ENCODE results near the gene PABPC1L2B. TPM values are rescaled to one million over a fixed set of nuclear protein-coding genes. Genes with fewer than 3 reads are reported as not detected.

The PABPC1L2B gene
- total RNA-seq: 0.92 TPM

DNA sequence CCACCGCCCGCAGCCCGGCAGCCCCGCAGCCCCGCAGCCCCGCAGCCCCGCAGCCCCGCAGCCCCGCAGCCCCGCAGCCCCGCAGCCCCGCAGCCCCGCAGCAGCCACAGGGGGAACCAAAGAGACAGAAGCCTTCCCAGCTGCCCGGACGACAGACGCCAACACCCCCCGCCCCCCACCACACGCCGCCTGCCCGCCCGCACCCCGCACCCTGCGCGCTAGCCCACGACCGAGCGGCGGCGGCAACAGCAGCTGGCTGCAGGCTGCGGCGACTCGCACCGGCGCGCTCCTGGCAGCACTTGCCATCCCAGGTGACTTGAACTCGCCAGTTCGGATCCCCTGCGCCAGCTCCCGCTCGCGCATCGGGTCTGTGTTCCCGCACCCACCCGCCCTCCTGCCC is at the start of gene PABPC1L2B:
Gene PABPC1L2B, plus strand, starts transcription at position 207 of the 400 bp plus-strand sequence. CDS start 704 bp downstream, outside the sequence.

Other genes with a start within 250 kb of the PABPC1L2B start
- 2.5 TPM for gene DMRTC1B, start 226.0 kb upstream of the PABPC1L2B start, total RNA-seq
- gene FAM236B, start 220.3 kb upstream of the PABPC1L2B start, total RNA-seq: not detected
- not detected for gene FAM236D, start 194.7 kb upstream of the PABPC1L2B start, total RNA-seq
- not detected for gene FAM236C, start 90.3 kb upstream of the PABPC1L2B start, total RNA-seq
- gene FAM236A, start 64.7 kb upstream of the PABPC1L2B start, total RNA-seq: not detected
- gene DMRTC1, start 59.1 kb upstream of the PABPC1L2B start, total RNA-seq: 0.46 TPM
- 3.0 TPM for gene PABPC1L2A, start 76.6 kb downstream of the PABPC1L2B start, total RNA-seq
- gene NAP1L2, start 211.9 kb downstream of the PABPC1L2B start, total RNA-seq: 65.3 TPM